C4-2B (cell line): ENCODE measurements around the gene BTRC.

ENCODE experiments used
- H3K27ac ChIP-seq: fragments of 450-650 bp; 2 replicates; pipeline ENCODE4 v1.5.1; 2017
- ZFX ChIP-seq: fragments of 450-650 bp; IDR thresholded peaks from 2 replicates; pipeline ENCODE4 v1.6.1; 2017
- TF ChIP-seq, protein P1 (sequence below): fragments of 450-650 bp; conservative IDR thresholded peaks from 2 replicates; pipeline ENCODE4 v1.5.1; 2017; ENCODE audit warnings: mild to moderate bottlenecking

The BTRC gene

DNA sequence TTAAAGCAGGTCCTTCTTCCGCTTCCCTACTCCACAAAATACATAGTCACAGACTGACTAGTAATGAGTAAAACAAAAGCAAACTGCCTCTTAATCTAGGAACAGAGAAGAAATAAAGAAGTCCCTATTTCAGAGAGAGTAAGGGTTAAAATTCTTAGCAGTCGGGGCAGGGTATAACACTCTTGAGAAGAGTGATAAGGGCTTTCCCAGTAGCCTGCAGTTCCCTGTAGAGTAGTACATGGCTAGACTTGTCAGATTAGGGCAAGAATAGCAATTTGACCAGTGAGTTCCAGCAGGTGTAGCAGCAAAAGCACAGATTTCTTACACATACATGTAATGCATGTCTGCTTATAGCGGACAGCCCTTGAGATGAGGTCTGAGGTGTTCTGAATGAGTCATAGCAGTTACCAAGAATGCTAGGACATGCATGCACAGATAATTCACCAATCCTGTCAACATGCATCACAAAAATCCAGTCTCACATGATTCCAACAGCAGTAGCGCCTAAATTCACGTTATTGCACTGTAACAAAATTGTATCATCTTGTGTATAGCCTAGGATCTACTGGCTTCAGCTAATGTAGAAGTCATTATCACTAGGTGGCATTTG, 40.7 kb downstream of the BTRC start:
- TF ChIP-seq, protein P1, sequence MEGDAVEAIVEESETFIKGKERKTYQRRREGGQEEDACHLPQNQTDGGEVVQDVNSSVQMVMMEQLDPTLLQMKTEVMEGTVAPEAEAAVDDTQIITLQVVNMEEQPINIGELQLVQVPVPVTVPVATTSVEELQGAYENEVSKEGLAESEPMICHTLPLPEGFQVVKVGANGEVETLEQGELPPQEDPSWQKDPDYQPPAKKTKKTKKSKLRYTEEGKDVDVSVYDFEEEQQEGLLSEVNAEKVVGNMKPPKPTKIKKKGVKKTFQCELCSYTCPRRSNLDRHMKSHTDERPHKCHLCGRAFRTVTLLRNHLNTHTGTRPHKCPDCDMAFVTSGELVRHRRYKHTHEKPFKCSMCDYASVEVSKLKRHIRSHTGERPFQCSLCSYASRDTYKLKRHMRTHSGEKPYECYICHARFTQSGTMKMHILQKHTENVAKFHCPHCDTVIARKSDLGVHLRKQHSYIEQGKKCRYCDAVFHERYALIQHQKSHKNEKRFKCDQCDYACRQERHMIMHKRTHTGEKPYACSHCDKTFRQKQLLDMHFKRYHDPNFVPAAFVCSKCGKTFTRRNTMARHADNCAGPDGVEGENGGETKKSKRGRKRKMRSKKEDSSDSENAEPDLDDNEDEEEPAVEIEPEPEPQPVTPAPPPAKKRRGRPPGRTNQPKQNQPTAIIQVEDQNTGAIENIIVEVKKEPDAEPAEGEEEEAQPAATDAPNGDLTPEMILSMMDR = no peak
- no peak for TF ChIP-seq ZFX
- H3K27ac ChIP-seq = no peak overlapping the region

DNA sequence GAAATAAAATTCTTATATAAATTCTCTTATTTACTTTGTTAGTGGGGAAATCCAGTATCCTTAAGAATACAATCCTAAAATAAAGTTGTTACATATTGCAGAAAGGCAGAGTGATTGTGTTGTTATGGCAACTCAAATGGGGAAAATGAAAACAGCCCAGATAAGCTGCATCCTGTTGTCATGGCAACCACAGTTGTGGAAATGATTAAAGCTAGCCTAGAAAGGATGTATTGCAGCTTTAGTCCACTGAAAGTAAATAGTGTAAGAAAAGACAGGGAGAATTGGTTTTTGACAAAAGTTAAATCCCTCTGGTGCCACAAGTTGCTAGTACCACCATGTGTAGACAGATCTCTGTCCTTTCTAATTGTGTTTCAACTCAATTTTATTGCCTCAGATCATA, 43.2 kb downstream of the BTRC start:
- TF ChIP-seq, protein P1 = no peak
- TF ChIP-seq ZFX = no peak
- H3K27ac ChIP-seq = no peak overlapping the region

DNA sequence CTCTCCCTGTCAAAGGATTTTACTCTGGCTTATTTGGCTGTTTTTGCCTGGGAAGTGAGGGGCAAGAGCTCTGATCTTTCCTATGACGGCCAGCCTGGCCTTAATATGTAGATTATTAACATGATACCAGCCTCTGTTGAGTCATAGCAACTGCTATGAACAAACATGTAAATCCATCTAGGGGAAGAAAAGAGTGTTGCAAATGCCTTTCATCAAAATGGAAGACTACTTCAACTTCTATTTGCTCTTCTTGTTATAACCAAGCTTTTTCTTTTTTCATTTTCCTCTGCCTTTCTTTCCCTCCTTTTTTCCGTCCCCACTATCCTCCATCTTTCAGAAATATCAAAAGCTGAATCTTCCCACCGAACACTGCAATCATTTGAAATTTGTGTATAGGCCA, 46.6 kb downstream of the BTRC start:
- H3K27ac ChIP-seq = no peak overlapping the region
- no peak for TF ChIP-seq ZFX
- TF ChIP-seq, protein P1 = no peak

DNA sequence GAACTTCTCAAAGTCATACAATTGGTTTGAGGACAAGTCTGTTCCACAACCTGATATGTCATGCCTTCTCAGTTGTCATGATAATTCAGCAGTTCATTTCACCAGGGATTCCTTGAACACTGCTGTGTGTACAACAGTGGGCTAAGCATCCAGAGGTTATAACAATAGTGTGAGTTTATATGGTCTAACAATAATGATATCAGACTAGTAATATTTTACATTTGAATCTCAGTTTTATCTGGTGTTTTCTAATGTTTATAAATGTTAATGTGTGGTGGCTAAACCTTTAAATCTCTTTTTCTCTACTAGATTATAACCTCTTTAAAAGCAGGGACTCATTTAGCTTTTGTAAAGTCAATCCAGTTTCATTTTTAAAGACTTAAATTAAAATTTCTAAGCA, 48.7 kb downstream of the BTRC start:
- no peak overlapping the region for H3K27ac ChIP-seq
- TF ChIP-seq, protein P1 = no peak
- TF ChIP-seq ZFX = no peak

DNA sequence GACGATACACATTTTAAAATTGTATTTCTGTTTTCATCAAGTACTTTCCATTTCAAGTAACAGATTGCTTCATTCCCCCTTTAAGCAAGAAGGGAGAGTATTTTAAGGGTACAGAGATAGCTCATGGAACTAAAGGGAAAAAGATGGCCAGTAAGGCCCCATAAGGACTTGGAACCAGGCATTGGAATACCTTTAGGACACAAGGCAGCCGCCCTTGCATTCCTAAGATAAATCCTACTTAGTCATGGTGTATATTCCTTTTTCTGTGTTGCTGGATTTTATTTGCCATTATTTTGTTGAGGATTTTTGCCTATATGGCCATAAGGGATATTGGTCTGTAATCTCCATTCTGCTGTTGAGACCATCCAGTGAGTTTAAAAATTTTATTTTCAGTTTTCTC, 49.2 kb downstream of the BTRC start:
- TF ChIP-seq, protein P1 = no peak
- TF ChIP-seq ZFX = no peak
- H3K27ac ChIP-seq = no peak overlapping the region

DNA sequence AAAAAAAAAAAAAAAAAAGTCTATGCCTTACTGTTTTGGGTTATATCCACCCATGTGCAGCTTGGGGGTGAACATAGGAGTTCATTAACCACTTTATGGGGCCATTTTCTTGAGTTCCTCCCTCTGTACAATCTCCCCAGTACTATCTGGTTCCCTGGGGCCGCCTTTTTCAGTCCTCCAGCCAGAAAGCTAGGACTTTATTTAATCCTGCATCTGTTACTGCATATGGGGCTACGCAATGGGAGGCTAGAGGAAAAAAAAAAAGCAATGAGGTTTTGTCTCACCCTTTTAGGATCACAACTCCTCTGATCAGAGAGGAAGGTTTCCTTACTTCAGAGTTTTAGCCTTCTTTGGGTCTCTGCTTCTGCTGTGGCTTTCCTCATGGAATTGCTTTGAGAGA, 51.0 kb downstream of the BTRC start:
- H3K27ac ChIP-seq = no peak overlapping the region
- TF ChIP-seq ZFX = no peak
- TF ChIP-seq, protein P1 = no peak

DNA sequence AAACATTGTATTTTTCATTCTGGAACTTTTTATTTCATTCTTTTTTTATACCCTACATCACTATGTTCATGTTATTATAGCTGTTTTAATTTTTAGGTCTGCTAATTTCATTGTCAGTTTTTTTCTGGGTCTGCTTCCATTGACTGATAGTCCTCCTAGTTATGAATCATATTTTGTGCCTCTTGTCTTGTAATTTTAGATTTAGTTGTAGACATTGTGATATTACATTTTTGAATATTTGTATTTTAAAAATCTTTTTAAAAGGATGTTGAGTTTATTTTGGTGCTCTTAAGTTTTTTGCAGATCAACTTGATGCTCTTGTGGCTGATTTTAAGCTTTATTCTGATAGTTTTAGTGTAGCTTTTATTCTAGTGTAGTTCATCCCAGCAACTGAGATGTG, 57.6 kb downstream of the BTRC start:
- H3K27ac ChIP-seq = no peak overlapping the region
- no peak for TF ChIP-seq ZFX
- TF ChIP-seq, protein P1 = no peak
